ENCODE data around the gene KAZALD1.
A peak's percentile ranks its signal among the peaks of the same experiment; 100 is the strongest.

KAZALD1 gene

DNA sequence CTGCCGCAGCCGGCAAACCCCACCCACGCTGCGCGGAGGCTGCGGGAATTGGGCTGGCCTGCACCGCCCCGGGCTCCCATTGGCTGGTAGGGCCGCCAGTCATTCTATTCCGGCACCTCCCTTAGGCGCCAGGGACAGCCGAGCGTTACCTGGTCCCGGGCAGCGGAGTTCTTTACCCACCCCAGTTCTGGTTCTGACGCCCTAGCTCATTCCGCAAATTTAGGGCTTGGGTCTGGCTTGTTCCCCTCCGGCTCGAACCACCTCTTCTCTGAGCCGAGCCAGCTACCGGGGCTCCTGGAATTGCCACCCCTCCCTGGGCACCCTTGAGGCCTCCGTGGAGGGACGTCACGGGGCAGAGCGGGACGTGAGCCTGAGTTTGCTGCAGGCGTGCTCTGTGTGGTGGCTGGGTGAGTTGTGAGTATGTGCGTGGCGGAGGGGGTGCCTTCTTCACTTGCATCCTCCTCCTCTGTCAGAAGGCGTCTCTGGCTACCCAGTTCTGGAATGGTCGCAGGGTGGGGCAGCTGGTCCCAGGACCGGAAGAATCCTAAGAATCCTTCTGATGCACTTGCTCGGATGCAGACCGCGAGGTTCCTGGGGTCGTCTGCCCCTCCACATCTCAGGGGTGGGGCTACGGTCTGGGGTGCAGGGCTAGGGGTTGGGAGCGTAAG lies 30.5 kb upstream of the KAZALD1 start, which contains the start of the genes PDZD7 and SFXN3 (continued):
- no peak for TF ChIP-seq ZNF266 (tag by site-specific recombination; IDR thresholded peaks at IDR 0.05; ENCODE audit: low read depth)
- no peak for TF ChIP-seq ZNF768 (tag by site-specific recombination; IDR thresholded peaks at IDR 0.05)
- TF ChIP-seq INSM2 (tag by site-specific recombination; IDR thresholded peaks at IDR 0.05) = no peak
- no peak for TF ChIP-seq PRDM1 (tag by site-specific recombination; IDR thresholded peaks at IDR 0.05)
- TF ChIP-seq ZNF366 (tag by site-specific recombination; conservative IDR thresholded peaks at IDR 0.05) = no peak
- no peak for TF ChIP-seq TCF7L2 (IDR thresholded peaks at IDR 0.05; ENCODE audit: borderline replicate concordance, low read depth, low read length)
- no peak for TF ChIP-seq ZNF521 (tag by site-specific recombination; IDR thresholded peaks at IDR 0.05)
- no peak for TF ChIP-seq REPIN1 (tag by site-specific recombination; IDR thresholded peaks at IDR 0.05; ENCODE audit: low read depth)
- no peak for TF ChIP-seq ZNF701 (tag by site-specific recombination; IDR thresholded peaks at IDR 0.05)
- no peak for TF ChIP-seq ZNF404 (tag by site-specific recombination; IDR thresholded peaks at IDR 0.05)
- no peak for TF ChIP-seq ZNF585B (tag by site-specific recombination; IDR thresholded peaks at IDR 0.05)
- no peak for TF ChIP-seq ZNF473 (tag by site-specific recombination; IDR thresholded peaks at IDR 0.05)

- Histone ChIP-seq H3K4me3 (ENCODE audit: low read depth, low read length) (peak overlapping the region; percentile 45), H3K27ac (ENCODE audit: extremely low read depth, low read depth, low read length) (peak overlapping the region; percentile 64; the same call in 1 of the 2 replicates), H3K4me1 (ENCODE audit: control insufficient read depth, insufficient read depth, low read length) (peaks cover 18% of the 10 kb centered on the region), H3K36me3 (ENCODE audit: control insufficient read depth in 2 of 2, insufficient read depth in 1 of 2, low read length in 2 of 2) (peaks cover 0 to 11% of the 10 kb centered on the region in 2 experiments; a peak in 1 of 3 replicates), H3K9me3 (ENCODE audit: control insufficient read depth, insufficient read depth, low read depth, low read length) (no peaks in the 10 kb centered on the region)
- CTCF ChIA-PET = interaction anchor here (1.0 to 6.9 kb wide), 9 partner anchors 9 to 113 kb away, joined by 3 to 129 read pairs (median 6); no protein-coding TSS in a partner anchor
- POLR2A ChIA-PET = interaction anchor here (1.3 to 2.6 kb wide), 6 partner anchors 8 to 120 kb away, joined by 3 to 29 read pairs (median 9); partner anchors contain the start of genes KAZALD1 and SLF2
- no peak for TF ChIP-seq ZSCAN23 (tag by site-specific recombination; IDR thresholded peaks at IDR 0.05)
- TF ChIP-seq ZNF580 (tag by site-specific recombination; IDR thresholded peaks at IDR 0.05) = no peak
- no peak for TF ChIP-seq OVOL3 (tag by site-specific recombination; IDR thresholded peaks at IDR 0.05)
- no peak for TF ChIP-seq ZBTB21 (tag by site-specific recombination; IDR thresholded peaks at IDR 0.05)
- TF ChIP-seq, protein P1, sequence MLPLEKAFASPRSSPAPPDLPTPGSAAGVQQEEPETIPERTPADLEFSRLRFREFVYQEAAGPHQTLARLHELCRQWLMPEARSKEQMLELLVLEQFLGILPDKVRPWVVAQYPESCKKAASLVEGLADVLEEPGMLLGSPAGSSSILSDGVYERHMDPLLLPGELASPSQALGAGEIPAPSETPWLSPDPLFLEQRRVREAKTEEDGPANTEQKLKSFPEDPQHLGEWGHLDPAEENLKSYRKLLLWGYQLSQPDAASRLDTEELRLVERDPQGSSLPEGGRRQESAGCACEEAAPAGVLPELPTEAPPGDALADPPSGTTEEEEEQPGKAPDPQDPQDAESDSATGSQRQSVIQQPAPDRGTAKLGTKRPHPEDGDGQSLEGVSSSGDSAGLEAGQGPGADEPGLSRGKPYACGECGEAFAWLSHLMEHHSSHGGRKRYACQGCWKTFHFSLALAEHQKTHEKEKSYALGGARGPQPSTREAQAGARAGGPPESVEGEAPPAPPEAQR (tag by site-specific recombination; IDR thresholded peaks at IDR 0.05) = no peak
- TF ChIP-seq ZNF670 (tag by site-specific recombination; IDR thresholded peaks at IDR 0.05; ENCODE audit: low read depth) = no peak
- no peak for TF ChIP-seq ZNF654 (tag by site-specific recombination; IDR thresholded peaks at IDR 0.05; ENCODE audit: low read depth)
- TF ChIP-seq ZNF391 (tag by site-specific recombination; IDR thresholded peaks at IDR 0.05; ENCODE audit: borderline replicate concordance, low read depth) = no peak
- TF ChIP-seq ZNF280C (tag by site-specific recombination; IDR thresholded peaks at IDR 0.05) = no peak
- TF ChIP-seq ZNF157 (tag by site-specific recombination; IDR thresholded peaks at IDR 0.05) = no peak
- no peak for TF ChIP-seq ZNF521 (tag by site-specific recombination; IDR thresholded peaks at IDR 0.05)
- TF ChIP-seq ZNF518A (tag by site-specific recombination; conservative IDR thresholded peaks at IDR 0.05; ENCODE audit: low read depth) = no peak
These were observed 29.8 kb upstream of the KAZALD1 start for GRCh38 chr10:101031796-101032636.

All from HEK293 (cell line).